Measurements from ENCODE around the gene PTPRN2.

The PTPRN2 gene

DNA sequence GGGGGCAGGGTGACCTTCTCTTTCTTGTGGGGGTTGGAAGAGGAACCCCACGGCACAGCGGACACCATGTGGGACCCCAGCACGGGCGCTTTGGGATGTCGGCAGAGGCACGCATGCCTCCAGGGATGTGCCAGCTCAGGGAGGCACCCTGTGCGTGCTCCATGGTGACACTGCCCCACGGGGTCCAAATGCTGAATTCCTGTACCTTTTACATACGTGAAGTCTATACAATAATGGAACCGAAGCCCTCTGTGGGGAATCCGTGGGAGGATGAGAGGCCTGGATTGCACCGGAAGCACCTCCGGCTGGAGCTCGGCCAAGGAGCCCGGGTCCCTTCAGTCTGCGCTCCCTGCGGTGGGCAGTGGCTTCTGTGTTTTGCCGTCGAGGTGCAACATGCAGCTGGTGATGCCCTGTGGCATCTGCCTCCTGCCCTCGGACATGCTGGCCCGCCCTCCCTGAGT lies 726.6 kb downstream of the PTPRN2 start:
- TF ChIP-seq POLR2A (IDR thresholded peaks at IDR 0.05; ENCODE audit: low read depth, low read length): no peak
- DNase-seq (ENCODE audit: insufficient read length, low spot score) (no peak), FAIRE-seq (no peak)

DNA sequence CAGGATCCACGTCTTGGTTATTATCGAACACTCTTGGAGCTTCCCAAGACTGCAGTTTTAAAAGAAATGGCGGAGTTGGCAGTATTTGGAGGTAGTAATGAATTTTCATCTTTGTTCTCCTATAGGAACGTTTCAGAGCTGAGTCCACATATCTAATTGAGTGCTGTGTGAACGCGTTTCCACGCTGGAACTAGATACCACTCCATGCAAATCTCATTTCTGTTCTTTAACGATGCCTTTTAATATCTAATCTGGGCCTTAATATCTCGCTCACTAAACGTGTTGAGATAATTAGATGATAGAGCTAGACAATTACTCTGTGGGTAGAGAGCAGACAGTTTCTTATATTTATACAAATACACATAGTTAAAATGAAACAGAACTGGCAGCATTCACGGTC lies 727.2 kb downstream of the PTPRN2 start:
- TF ChIP-seq POLR2A (IDR thresholded peaks at IDR 0.05; ENCODE audit: low read depth, low read length): no peak
- DNase-seq (ENCODE audit: insufficient read length, low spot score): no peak
- no peak for FAIRE-seq

DNA sequence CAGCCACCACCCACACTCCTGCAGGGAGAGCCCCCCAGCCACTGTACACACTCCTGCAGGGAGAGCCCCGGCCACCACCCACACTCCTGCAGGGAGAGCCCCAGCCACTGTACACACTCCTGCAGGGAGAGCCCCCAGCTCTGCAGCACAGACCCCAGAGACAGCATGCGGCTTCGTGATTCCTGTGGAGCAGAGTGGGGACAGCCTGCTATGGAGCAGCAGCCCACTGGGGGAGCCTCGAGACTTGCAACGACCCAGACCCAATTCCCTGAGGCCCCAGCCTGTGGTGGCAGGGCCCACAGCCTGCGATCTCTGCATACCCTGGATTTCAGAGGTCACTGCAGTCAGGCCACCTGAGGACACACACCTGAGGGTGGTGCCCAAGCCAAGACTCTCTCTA lies 727.7 kb downstream of the PTPRN2 start:
- no peak for TF ChIP-seq POLR2A (IDR thresholded peaks at IDR 0.05; ENCODE audit: low read depth, low read length)
- no peak for FAIRE-seq
- DNase-seq (ENCODE audit: insufficient read length, low spot score): no peak

DNA sequence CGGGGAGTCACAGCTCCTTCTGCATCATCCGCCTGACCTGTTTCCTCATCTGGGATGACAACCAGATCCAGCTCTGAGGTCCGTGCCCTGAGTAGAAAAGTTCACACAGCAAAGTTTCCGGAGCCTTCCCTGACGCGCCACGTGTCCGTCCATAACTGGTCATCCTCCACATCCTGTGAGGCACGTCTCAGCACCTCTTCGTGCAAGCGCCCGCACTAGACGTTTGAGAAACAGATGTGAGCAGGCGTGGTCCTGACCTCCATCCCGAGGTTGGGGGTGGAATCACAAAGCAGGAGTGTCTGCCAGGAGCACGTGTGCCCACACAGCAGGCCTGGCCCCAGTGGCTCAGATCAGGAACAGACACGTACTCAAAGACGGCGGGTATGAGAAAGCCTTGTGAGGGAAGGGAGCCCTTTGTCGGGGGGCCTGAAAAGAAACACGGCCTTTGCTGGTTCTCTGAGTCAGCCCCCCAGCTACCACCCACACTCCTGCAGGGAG lies 730.0 kb downstream of the PTPRN2 start:
- no peak for TF ChIP-seq POLR2A (IDR thresholded peaks at IDR 0.05; ENCODE audit: low read depth, low read length)
- no peak for FAIRE-seq
- DNase-seq (ENCODE audit: insufficient read length, low spot score): no peak

DNA sequence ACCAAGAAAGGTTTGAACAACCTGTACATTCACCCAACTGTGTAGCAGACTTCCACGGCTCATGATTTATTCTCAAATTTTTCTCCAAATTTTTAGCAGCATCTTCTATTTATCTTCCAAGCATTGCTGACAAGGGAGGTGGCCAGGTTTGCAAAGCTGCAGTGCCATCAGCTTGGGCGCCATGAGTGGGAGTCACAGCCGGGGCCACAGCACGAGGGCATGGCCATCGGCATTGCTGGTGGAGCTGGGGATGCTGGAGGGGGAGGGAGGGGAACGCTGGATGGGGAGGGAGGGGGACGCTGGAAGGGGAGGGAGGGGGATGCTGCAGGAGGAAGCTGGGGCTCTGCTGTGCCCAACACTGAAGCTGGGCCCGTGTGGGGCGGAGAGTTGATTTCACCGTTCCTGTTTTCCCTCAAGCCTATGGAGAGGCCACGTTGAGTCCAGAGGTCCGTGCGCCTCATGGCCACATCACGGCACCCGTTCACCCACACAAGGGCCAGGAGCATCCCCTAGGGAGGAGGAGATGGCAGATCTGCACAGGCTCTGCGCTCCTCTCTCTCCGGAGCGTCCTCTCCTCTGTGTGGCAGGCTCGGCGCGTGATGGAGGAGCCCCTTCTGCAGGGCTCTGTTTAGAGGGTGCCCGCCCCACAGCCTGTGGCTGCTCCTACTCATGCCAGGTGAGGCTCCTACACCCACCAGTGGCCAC lies 730.6 kb downstream of the PTPRN2 start:
- TF ChIP-seq POLR2A (IDR thresholded peaks at IDR 0.05; ENCODE audit: low read depth, low read length): no peak
- no peak for FAIRE-seq
- no peak for DNase-seq (ENCODE audit: insufficient read length, low spot score)

DNA sequence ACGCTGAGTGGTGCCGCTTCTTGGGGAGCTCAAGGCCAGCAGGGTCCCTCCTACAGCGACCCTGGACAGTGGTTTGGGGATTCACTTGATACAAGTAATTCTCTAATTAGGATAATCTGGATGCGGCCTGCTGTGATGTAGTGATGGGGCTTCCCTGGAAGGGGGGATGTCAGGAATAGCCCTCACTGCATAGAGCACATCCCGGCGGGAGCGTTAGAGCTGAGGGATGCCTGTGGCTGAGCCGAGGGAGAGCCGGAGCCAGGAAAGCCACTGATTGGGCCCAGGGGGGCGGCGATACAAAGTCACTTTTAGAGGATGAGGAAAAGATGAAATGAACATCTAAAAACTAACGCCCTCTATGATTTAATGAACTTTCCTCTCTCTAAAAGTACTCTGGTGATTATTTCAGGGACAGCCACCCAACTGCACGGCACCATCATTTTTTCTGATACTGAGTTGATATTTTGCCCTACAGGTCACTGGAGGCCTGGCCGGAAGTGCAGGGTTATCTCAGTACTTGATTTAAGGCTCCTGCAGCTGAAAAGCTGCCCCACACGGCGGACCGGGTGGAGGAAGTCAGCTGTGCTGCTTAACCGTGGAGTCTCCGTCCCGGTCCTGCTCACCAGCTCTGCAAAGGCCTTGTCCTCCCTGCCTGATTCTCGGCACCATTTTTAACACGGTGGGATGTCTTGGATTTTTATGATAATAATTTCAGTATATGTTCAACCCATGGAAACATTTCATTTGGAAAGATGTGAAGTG lies 732.0 kb downstream of the PTPRN2 start:
- no peak for DNase-seq (ENCODE audit: insufficient read length, low spot score)
- FAIRE-seq: no peak
- TF ChIP-seq POLR2A (IDR thresholded peaks at IDR 0.05; ENCODE audit: low read depth, low read length): no peak

DNA sequence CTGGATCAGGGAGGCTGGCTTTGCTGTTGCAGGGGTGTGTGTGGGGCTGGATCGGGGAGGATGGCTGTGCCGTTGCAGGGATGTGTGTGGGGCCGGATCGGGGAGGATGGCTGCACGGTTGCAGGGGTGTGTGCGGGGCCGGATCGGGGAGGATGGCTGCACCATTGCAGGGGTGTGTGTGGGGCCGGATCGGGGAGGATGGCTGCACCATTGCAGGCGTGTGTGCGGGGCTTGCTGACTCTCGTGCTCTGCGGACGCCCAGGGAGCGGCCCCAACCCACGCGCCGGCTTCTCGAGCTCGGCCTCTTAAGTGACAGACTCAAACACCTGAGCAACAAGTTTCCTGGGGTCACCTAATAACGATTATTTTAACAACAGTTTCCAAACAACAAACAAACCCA lies 732.6 kb downstream of the PTPRN2 start:
- DNase-seq (ENCODE audit: insufficient read length, low spot score): no peak
- TF ChIP-seq POLR2A (IDR thresholded peaks at IDR 0.05; ENCODE audit: low read depth, low read length): no peak
- FAIRE-seq: no peak

DNA sequence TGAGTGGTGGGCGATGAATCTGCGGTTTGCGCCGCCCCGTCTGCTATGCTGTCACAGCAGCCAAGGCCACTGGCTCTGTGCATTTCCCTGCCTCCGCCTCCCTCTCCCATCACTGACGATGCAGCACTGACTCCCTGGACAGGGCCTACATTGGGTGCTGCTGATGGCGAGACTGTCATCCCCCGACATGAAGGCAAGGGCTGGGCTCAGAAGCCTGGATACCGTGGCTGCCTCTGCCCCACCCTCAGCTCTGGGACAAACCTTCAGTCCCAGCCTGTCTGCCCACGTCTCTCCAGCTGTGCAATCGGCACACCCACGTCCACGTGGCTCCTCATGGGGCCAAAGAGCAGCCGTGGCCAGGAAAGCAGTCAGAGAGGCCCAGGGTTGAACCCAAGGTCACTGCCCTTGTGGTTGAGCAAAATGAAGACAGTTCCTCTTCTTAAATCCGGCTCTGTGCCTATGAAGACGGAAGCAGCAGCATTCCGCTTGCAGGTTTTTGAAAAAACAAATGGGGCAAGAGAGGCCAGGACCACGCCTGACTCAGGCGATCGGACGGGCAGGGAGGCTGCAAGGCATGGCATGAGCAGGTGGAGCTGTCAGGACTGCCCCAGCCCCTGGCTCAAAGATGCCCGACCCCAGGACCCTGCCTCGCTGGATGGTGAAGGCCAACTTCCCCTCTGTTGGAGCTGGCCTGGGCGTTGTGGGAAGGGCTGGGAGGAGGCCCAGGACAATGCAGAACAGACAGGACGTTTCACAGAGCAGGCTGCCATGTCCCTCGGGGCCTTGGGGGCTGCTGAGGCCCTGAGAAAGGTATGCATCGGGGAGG lies 733.3 kb downstream of the PTPRN2 start:
- FAIRE-seq: no peak
- TF ChIP-seq POLR2A (IDR thresholded peaks at IDR 0.05; ENCODE audit: low read depth, low read length): no peak
- no peak for DNase-seq (ENCODE audit: insufficient read length, low spot score)

DNA sequence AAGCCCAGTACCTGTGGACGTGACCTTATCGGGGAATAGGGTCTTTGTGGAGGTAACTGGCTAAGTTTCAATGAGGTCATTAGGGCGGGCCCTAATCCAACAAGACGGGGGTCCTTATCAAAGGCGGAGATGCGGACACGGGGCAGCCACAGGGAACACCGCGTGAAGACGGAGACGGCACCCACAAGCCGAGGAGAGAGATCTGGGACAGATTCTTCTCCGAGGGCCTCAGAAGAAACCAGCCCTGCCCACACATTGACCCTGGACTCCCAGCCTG lies 733.9 kb downstream of the PTPRN2 start:
- no peak for FAIRE-seq
- no peak for TF ChIP-seq POLR2A (IDR thresholded peaks at IDR 0.05; ENCODE audit: low read depth, low read length)
- no peak for DNase-seq (ENCODE audit: insufficient read length, low spot score)

DNA sequence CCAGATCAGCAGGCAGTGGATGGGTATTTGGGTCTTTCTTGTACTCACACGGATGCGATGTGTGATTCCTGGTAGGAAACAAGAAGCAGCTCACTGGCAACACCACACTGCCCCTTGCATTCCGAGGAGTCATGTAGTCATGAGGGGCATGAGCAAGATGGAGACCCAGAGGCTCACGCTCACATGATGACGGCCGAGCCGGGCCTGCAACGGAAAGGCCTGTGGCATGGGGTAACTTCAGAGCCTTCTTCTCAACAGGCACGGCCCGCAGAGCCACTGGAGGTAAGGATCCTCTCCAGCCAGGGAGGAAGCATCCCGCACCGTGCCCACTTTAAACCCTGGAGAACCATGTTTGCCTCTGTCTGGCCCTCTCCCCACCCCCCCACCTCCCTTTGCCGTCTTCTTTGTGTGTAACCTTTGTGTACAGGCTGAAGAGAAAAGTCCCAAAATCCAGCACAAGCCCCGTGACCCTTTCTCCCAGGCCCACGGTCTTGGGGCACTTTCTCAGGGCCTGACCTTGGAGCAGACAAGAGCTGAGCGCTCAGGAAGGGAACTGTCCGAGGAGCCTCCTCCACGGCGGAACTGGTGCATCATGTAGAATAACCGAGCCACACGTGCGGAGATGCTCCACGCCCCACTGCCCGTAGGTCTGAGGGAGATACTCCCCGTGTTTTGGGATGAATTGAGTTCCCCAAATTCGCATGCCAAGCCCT lies 734.4 kb downstream of the PTPRN2 start:
- no peak for TF ChIP-seq POLR2A (IDR thresholded peaks at IDR 0.05; ENCODE audit: low read depth, low read length)
- DNase-seq (ENCODE audit: insufficient read length, low spot score) (no peak), FAIRE-seq (no peak)

DNA sequence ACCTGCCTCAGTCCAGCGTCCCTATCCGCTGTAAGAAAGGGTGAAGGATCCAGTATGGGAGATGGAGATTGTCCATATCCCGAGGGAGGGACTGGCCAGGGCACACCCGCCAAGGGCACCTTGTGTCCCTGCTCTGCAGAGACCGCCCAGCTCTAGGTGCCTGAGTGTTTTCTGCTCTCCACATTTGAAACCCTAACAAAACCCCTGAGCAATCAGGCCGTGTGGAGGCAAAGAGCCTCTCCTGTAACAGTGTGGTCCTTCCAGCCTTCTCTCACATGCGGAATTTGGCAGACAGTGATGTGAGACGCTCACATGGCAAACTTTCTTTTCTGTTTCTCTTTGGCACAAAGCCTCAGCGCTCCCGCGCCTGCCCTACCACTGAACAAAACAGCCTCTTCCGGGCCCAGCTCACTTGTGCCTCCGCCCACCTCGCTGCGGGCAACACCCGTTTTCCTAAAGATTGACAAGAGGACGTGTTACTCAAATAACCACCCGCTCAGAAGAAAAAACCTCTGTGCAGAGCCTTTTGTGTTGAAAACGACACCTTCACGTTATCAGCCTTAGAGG lies 736.0 kb downstream of the PTPRN2 start:
- FAIRE-seq (no peak), DNase-seq (ENCODE audit: insufficient read length, low spot score) (peak; percentile 65)
- peak; percentile 56; the same call in 1 of the 2 replicates for TF ChIP-seq POLR2A (IDR thresholded peaks at IDR 0.05; ENCODE audit: low read depth, low read length)

DNA sequence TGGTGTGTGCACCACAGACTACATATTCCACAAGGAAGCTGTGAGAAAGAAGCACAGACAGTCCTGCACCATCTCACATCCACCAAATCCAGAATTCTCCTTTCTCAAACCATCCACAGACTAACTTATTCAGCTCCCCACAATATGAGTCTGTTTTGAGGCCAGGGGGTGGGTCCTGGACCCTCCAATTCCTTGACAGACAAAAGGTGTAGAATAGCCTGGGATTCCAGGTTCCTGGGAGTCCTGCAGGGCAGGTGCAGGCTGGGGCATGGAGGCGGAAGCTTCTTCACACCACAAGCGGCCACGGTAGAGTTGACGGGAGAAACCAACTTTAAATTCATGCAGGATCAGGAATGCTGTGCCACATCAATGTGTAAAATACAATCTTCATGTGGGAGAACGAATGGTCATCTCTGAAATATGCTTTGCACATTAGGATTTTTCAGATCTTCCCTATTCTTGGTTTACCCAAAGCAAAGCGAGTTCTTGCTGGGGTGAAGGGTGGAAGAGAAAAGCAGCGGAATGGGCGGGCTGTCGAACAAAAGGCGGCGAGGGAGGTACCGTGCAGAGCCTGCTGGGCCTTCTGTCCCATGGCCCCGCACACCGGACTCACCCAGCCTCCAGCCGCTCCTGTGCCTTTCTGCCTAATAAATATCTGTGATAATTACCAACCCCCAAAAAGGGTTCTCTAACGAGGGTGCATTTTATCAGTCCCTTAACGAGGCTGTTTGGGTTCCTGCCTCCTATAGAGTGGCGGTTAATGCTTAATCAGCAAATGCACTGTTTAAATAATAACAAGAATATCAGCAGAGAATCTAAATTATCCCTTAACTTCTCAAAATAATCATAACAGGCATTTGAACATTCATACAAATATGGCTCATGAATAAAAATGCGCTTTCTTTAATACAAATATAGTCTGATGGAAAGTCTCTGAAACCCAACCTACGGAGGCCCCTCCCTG lies 736.9 kb downstream of the PTPRN2 start:
- DNase-seq (ENCODE audit: insufficient read length, low spot score): no peak
- no peak for TF ChIP-seq POLR2A (IDR thresholded peaks at IDR 0.05; ENCODE audit: low read depth, low read length)
- FAIRE-seq: no peak
